NCI-H345 (cell line): ENCODE results near the gene MIA3.
A peak's percentile ranks its signal among the peaks of the same experiment; 100 is the strongest.

ENCODE experiments used
- DNase-seq: peaks from one replicate; lab custom pipeline; 2025; lab: John Stamatoyannopoulos, UW

MIA3 gene

DNA sequence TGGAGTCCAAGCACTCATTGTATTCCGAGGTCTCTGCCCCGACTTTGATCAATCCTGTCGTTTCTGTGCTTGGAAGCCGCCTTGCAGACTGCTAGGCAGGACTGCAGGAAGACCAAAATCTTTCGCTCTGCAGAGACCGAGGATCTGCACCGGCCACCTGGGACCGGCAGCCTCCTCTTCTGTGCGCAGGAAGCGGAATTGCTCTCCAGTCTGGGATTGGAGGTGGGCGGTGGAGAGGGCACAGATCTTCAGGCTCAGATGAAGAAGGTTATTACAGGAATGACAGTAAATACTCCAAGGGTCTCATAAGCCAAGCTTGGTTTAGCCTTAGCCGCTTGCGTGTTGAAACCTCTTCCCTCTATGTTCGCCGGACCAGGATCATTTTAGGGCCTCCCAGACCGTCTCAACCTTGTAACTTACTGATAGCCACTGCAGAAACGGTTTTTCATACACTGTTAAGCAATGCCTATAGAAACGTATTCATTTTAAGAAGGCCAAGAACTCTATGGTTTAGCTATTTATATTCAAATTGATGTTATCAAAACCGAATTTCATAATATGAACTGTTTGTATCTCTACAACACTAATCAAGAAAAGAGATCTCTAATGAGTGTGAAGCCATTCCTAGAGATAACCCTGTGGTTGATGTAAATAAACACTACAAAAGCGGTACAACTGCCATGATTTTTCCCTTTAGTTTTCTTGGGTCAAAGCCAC is 1.1 kb downstream of the MIA3 start:
- DNase-seq = peak; percentile 28

DNA sequence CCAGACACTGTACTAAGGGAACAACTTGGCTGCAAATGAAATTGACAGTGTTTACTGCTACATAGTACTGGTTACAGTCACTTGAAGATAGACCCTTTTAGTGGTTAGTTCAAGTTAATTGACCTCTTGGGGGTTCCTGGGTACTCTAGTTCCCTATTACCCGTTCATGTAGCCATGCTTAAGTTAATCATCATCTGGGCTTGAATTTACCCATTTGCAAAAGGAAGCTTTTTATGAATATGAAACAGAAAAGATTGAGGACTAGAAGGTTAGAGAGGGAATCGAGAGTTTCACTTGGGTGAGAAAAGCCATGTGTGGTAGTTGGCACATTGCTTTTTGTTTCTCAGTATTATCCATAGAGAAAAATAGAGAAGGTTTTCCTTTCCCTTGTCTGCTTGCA is 2.7 kb downstream of the MIA3 start:
- DNase-seq = no peak

DNA sequence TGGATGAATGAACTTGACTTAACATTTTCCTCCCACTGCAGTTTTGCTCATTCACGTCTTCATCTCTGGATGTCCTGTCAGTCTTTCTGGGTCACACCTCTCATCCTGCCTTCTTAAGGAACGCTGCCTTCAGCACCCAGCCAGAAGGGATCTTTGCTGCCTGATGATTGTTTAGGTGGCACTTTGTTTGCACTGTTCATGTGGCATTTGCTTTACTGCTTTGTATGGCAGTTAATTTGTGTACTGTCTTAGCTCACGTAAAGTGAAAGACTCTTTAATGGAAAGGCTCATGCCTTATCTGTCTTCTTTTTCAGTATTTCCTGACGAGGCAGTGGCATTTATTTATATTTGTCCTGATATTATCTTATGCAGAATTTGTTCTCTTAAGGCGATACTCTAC is 4.9 kb downstream of the MIA3 start:
- no peak for DNase-seq

DNA sequence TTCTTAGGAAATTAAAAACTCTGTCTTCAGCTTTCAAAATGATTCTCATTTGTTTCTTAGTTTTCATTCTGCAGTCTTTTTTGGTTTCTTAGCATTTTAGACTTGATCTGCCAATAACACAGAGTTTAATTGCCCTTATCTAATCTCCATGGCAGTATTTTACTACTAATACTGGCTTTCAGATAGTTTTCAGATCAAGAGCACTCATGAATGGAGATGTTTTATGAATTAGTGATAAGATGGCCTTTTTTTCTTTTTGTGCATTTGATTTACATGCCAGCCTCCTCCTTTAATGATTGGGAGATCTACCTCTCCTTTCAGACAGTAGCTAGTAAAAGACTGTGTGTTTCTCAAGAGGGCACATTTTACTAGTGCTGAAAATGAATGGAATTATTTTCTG is 5.6 kb downstream of the MIA3 start:
- no peak for DNase-seq

DNA sequence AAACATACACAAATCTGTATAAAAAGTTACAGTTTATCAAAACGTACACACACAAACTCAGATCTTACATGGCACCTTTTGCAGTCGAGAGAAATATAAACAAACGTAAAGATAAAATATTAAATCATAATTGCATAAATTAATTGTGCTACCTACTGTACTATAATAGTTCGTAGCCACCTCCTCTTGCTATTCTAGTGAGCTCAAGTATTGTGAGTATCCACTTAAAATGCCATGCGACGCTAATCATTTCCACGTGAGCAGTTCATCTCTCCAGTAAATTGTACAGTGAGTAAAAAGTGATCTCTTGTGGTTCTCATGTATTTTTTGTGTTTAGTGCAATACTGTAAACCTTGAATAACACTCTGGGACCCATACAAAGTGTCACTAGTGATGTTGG is 6.3 kb downstream of the MIA3 start:
- no peak for DNase-seq

DNA sequence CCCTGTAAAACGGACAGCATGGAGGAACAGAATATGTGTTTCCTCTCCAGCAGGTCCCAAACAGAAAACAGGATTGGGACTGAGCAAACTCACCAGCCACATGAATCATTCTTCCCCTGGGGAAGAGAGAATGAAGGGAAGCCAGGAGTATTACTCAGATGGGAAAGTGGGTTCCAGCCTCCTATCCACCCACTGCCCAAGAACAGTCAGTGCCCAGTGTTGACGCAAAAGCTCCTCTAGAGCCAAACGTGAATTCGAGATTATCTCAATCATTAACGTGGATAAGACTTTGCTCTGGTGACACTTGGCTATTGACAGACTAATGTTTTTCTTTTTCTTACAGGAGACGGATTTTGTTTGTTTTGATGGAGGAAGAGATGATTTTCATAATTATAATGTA is 9.3 kb downstream of the MIA3 start:
- DNase-seq = no peak

DNA sequence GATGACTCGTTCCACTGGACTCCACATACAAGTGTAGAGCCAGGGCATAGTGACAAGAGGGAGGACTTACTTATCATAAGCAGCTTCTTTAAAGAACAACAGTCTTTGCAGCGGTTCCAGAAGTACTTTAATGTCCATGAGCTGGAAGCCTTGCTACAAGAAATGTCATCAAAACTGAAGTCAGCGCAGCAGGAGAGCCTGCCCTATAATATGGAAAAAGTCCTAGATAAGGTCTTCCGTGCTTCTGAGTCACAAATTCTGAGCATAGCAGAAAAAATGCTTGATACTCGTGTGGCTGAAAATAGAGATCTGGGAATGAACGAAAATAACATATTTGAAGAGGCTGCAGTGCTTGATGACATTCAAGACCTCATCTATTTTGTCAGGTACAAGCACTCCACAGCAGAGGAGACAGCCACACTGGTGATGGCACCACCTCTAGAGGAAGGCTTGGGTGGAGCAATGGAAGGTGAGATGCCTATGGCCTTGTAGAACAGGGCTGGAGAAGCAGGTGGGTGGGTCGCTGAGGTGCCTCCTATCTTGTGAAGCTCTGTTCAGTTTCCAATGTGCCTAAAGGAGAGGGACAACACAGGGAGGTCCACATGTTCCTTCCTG is 12.1 kb downstream of the MIA3 start:
- no peak for DNase-seq

DNA sequence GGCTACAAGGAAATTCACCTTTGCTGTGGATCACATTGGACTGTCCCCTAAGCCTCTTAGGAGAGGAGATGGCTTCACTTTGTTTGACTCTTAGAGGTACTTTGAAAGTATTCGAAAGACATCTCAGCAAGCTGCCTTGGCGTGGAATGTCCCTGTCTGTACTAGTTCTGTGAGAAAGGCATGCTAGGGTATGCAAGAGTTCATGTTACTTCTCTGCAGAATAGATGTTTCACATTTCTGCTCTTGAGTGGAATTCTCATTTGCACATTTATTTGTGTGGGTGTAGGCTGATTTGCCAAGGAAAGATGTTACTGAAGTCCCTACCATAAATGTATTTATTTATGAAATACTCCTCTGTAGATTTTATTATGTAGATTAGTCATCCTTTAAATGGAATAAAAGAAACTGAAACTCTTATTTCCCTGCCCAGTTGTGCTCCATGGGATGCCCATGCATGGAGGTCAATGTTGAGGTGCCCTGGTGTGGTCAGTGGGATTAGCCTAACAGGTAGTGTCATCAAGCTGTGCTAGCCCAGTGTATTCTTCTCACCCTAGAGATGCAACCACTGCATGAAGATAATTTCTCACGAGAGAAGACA is 13.8 kb downstream of the MIA3 start:
- DNase-seq = no peak

DNA sequence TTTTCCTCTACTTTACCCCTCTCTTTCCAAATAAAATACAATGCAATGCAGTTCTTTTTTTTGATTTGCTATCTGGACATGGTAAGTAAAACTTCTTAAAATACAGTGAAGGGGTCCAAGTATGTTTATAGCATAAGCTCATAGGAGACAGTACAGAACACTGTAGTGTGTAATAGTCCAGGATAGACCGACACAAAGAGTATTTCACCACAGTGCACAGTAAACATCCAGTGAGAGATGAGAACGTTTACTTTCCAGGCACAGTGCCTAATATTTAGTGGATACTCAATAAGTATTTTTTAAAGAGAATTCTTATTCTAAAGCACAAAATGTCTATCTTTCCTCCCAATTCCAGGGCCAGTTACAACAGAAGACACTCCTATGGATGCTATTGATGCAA is 14.9 kb downstream of the MIA3 start:
- DNase-seq = no peak

DNA sequence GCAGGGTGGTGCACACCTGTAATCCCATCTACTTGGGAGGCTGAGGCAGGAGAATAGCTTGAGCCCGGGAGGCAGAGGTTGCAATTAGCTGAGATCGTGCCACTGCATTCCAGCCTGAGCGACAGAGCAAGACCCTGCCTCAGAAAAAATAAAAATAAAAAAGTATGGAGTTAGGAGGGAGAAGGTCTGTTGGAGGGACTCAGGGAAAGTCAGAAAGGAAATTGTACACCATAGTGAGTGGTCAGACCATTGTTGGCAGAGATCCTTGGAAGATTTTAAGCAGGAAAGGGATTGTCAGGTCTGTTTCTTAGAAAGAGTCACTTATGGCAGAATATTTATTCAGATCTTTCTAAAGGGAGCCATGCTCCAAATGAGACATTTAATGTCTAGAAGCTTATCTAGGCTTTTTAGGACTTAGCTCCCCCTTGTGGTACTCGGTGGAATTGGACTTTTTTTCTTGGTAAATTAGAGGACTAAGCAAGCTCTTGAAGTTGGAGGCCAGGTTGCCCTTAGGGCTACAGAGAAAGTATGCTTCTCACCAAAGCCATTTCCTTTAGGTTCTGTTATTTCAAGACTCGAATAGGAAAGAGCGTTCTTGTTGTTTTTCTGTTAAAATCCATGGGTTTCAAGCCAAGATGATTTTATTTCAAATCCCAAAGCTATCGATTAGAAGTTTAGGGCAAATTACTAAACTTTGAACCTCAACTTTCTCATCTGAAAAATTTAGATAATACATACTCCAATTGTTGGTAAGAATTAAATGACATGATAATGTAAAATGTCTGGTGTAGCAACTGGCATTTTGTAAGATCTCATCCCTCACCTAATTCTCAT is 16.5 kb downstream of the MIA3 start:
- peak; percentile 88 for DNase-seq

DNA sequence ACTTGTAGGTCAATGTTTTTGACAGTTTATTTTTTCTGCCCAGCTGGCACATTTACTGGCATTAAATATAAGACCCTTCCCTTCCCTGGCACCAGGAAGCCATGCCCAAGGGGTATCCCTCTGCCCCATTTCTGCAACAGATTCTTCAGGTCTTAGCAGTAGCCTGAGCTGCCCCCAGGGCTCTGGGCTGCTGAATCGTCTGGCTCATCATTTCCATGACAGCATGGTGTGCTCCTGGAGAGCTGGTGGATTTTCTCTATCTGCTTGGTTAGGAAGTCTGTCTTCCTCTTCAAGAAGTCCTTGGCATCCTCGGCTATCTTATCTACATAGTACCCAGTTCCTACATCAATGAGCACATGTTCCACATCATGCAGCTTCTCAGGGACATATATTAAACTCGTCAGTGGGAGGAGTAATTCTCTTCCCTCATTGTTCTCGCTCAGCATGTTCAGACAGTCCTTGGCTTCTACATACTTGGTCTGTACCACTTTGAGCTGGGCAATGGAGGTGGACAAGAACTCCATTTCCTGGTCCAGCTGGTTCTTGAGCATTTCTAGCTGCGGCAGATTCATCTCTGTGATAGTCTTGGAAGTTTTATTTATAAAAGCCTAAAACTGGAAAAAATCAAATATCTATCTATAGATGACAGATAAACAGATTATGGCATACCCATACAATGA is 23.5 kb downstream of the MIA3 start:
- no peak for DNase-seq

DNA sequence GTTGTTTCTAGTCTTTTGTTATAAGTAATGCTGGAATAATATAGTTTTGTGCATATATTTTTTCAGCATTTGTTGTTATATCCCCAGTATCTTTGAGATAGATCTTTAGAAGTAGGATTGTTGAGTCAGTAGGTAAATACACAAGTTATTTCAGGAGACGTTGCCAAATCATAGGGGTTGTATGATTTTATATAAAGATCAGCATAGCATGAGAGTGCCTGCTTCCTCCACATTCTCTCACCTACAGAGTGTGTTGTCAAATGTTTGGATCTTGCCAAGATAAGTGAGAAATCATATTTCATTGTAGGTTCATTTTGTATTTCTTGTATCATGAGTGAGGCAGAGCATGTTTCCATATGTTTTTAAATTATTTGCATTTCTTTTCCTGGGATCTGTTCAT is 24.6 kb downstream of the MIA3 start:
- DNase-seq = no peak

DNA sequence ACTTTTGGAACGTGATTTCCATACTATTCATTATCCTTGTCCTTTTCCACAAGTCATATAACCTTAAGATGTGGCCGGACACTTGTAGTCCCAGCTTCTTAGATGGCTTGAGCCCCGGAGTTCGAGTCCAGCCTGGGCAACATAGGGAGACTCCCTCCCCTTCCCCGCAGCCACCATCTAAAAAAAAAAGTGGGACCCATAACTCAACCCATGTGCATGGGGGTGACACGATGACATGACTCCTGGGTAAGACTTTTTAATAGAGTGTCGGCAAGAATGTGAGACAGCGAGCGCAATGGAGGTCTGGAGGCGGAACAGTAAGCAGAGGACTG is 25.7 kb downstream of the MIA3 start:
- DNase-seq = peak; percentile 40

DNA sequence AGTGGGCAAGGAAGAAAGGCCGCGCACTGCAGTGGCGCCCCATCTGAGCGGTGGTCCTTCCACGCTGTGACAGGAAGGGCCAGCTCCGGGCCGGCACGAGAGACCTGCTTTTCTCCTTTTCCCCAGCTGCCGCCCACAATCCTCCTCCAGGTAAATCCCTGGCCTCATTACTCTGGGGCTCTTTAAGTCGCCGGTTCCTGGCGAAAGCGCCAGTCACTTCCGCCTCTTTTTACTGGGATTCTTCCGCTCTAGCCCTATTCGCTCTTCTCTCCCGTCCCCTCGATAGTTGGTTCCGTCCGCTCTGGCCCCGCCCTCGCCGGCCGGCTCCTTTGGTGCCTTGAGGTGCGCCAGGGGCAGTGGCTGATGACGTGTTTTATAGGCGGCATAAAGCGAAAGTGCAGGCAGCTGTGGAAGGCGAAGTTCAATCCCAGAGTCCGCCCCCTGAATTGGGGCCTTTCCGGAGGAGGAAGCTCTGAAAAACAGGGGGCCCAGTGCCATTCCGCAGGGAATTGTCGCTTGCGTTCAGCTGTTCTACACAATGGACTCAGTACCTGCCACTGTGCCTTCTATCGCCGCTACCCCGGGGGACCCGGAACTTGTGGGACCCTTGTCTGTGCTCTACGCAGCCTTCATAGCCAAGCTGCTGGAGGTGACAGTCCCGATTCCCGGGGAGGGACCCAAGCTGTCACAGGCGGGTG is 26.2 kb downstream of the MIA3 start:
- peak; percentile 99 for DNase-seq

DNA sequence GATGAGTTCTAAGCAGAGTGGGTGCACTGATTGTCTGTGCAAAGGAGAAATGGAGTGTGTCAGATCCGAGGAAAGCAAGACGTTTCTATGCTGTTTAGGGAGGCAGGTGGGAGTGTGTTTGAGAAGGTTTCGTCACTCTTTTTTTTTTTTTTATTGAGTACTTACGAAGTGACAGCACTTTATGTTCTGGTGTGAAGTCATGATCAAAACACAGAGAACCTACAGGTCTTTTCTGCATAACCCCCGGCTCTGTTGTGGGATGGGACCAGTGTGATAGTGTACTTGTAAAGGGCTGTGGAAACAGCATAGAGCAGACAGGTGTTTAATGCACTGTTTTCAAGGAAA is 26.7 kb downstream of the MIA3 start:
- no peak for DNase-seq

DNA sequence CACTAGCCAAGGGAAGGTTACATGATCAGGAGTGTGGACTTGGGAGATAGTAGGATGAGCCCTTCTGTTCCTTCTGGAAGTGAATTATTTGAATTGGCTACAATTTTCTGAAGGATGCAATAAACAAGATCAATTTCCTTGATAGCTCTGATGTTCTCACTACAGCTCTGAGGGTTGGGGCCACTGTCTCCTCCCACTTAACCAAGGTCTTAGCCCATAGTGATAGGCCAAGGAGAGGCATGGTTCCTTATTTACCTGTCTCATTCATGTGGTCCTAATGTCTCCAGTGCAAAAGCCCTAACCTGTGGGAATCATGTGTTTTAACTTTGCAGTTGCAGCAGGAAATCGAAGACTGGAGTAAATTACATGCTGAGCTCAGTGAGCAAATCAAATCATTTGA is 34.8 kb downstream of the MIA3 start:
- no peak for DNase-seq

DNA sequence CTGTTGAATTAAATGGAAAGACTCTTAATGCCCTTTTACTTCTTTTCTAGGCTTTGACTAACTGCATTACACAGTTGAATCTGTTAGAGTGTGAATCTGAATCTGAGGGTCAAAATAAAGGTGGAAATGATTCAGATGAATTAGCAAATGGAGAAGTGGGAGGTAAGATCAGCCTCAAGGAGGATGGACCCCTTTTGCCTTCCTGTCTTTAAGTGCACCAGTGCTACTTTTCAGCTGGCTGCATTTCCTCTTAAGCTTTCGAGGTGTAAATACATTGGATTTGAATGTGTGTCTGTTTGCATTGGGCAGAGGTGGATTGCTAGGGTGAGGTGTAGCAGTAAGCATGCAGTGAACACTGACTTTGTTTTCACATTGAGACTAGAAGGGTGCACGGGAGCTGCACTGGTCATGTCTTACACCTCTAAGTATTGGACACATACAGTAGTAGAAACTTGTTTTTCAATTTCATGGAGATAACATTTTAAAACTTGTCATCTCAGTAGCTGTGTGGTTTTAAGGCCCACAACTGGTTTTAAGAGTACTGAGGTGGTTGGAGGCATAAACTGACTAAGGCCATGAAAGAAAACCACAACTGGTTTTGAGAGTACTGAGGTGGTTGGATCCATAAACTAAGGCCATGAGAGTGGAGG is 35.4 kb downstream of the MIA3 start:
- no peak for DNase-seq

DNA sequence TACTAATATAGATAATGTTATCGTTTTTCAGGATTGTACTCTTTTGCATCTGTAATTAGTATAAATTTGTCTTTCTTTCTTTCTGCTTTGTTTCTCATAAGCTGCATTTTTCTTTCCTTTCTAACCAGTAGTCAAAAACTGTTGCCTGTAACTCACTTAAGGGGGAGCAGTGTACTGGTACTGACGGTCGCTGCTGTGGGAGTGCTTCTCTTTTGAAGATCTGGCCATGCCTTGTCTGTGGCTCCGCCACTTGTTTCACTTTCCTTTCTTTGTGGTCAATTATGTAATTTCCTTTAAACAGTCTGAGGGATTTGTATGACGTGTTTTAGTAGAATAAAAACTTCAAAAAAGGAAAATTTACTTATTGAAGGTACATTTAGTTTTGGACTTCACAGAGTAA is 37.0 kb downstream of the MIA3 start:
- DNase-seq = no peak

DNA sequence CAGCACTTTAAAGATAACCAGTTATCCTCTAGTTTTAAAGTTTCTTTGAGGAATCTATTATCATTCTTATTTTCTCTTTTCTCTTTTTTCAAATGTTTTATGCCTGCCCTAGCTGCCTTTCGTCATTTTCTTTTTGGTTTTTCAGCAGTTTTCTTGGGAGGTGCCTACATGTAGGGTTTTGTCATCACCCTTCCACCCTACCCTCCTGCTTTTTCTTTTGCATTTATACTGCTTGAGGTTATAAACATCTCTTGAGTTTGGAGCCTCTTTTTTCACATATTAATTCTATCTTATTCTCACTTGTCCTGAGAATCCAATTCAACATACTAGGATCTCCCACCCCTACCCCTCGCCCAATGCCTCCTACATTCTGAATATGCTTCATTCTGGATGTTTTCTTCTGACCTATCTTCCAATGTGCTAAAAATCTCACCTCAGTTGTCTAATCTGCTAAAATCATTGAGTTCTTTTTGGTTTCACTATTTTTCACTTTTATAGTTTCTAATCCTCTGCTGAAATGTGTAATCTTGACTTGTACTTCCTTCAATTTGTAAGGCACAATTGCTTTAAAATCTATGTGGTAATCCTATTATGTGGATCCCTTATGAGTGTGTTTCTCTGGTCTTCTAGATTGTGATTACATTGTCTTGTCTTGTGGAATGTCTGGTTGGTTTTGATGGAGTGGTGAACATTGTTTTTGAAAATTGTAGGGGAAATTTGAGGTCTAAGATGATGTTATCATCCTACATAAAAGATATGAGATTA is 38.7 kb downstream of the MIA3 start:
- no peak for DNase-seq

DNA sequence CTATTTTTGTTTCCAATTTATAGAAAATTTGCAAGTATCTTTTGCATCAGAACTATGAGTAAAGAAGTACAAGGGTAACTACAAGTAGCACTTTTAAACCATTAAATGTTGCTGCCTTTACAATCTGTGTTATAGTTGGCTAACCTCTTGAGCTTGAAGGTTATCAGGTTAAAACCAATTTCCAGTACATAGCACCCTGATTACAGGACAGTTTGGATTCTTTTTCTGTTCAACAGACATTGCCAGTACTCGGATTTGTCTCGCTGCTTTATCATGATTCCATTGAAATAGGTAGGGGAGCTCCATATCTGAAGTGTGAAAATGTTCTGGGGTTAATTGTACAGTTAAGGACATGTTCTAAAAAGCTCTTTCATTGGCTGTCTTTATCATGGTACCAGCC is 40.0 kb downstream of the MIA3 start:
- DNase-seq = no peak
